Peyer's patch (tissue), 4 donors: ENCODE results near the gene SLPI. TPM values are rescaled to one million over a fixed set of nuclear protein-coding genes. Genes with fewer than 3 reads are reported as not detected.

Experiments used
- DNase-seq, 3 donors: peaks; one replicate each; pipeline ENCODE4 v3.0.0-alpha.2; 2017 to 2019
- H3K27ac ChIP-seq, 4 donors: fragments of 200-600 bp; sonication (generic); one replicate each; pipeline ENCODE4 v1.5.1; 2016 to 2019
- H3K27me3 ChIP-seq, 2 donors: fragments of 200-600 bp; sonication (generic); one replicate each; pipeline ENCODE4 v1.5.1; 2019
- H3K36me3 ChIP-seq, 3 donors: fragments of 200-600 bp; sonication (generic); one replicate each; pipeline ENCODE4 v1.5.1; 2016 to 2019
- H3K4me1 ChIP-seq, 4 donors: fragments of 200-600 bp; sonication (generic); one replicate each; pipeline ENCODE4 v1.5.1; 2016 to 2019
- H3K4me3 ChIP-seq, 4 donors: fragments of 200-600 bp; sonication (generic); 1 replicate in 3 of 4; 2 replicates in 1 of 4; pipeline ENCODE4 v1.5.1; 2016 to 2019; ENCODE audit warnings: mild to moderate bottlenecking in 1 of 4
- H3K9me3 ChIP-seq, 4 donors: fragments of 200-600 bp; sonication (generic); one replicate each; pipeline ENCODE4 v1.5.1; 2016 to 2019; ENCODE audit warnings: mild to moderate bottlenecking in 1 of 4
- CTCF ChIP-seq, 6 experiments: fragments of 450-650 bp in 4 of 6; fragments of 200-600 bp in 2 of 6; sonication (generic) in 1 of 6; IDR thresholded peaks; one replicate each; pipeline ENCODE4 v1.5.1; 2017 to 2019; ENCODE audit warnings: antibody characterized with exemption in 6 of 6, mild to moderate bottlenecking in 3 of 6, moderate library complexity in 1 of 6
- POLR2A ChIP-seq, 2 donors: fragments of 450-650 bp; IDR thresholded peaks; one replicate each; pipeline ENCODE4 v1.5.1; 2017; ENCODE audit warnings: antibody characterized with exemption in 2 of 2, mild to moderate bottlenecking in 2 of 2, moderate library complexity in 2 of 2
- total RNA-seq, 4 donors: library from RNA; depleted of rRNA; stranded (reverse); fragments of >200 nt; gene quantifications; one replicate each; pipeline ENCODE4 v1.1.0, GENCODE V29; 2016

SLPI gene
- total RNA-seq, 4 donors from 2014 or later: 8.3 to 28.0 (median 17.8) TPM

GRCh38 chr20:45218124-45218523, 36.2 kb downstream of the SLPI start:
- H3K27ac ChIP-seq: no peak overlapping the region
- H3K4me1 ChIP-seq: no peaks in the 10 kb centered on the region
- H3K4me3 ChIP-seq: no peak overlapping the region
- H3K27me3 ChIP-seq: no peaks in the 10 kb centered on the region
- H3K36me3 ChIP-seq: no peaks in the 10 kb centered on the region
- no peak for DNase-seq
- H3K9me3 ChIP-seq: no peaks in the 10 kb centered on the region
- TF ChIP-seq CTCF (IDR thresholded peaks at IDR 0.05) (no peak), POLR2A (IDR thresholded peaks at IDR 0.05) (no peak)

GRCh38 chr20:45212836-45213235, 41.5 kb downstream of the SLPI start:
- no peaks in the 10 kb centered on the region for H3K27me3 ChIP-seq
- no peak overlapping the region for H3K4me3 ChIP-seq
- H3K9me3 ChIP-seq: no peaks in the 10 kb centered on the region
- H3K27ac ChIP-seq: no peak overlapping the region
- TF ChIP-seq POLR2A (IDR thresholded peaks at IDR 0.05) (no peak), CTCF (IDR thresholded peaks at IDR 0.05) (no peak)
- H3K4me1 ChIP-seq: no peaks in the 10 kb centered on the region
- H3K36me3 ChIP-seq: no peaks in the 10 kb centered on the region
- DNase-seq: no peak

GRCh38 chr20:45211569-45212474, 42.5 kb downstream of the SLPI start:
- H3K36me3 ChIP-seq: no peaks in the 10 kb centered on the region

GRCh38 chr20:45209924-45210323, 44.4 kb downstream of the SLPI start:
- H3K4me1 ChIP-seq: no peaks in the 10 kb centered on the region
- no peak for DNase-seq
- no peaks in the 10 kb centered on the region for H3K9me3 ChIP-seq
- H3K27ac ChIP-seq: no peak overlapping the region
- TF ChIP-seq POLR2A (IDR thresholded peaks at IDR 0.05): no peak
- TF ChIP-seq CTCF (IDR thresholded peaks at IDR 0.05): no peak
- no peak overlapping the region for H3K4me3 ChIP-seq
- no peaks in the 10 kb centered on the region for H3K36me3 ChIP-seq
- no peaks in the 10 kb centered on the region for H3K27me3 ChIP-seq

More at GRCh38 chr20:45211569-45212474, 42.5 kb downstream of the SLPI start:
- H3K4me3 ChIP-seq: no peak overlapping the region
- no peak for DNase-seq
- H3K9me3 ChIP-seq: no peaks in the 10 kb centered on the region
- H3K27me3 ChIP-seq: no peaks in the 10 kb centered on the region
- H3K4me1 ChIP-seq: no peaks in the 10 kb centered on the region
- H3K27ac ChIP-seq: no peak overlapping the region
- no peak for TF ChIP-seq POLR2A (IDR thresholded peaks at IDR 0.05)
- no peak for TF ChIP-seq CTCF (IDR thresholded peaks at IDR 0.05)

GRCh38 chr20:45206725-45207124, 47.6 kb downstream of the SLPI start, which contains the start of gene SEMG1:
Gene SEMG1, plus strand, starts transcription at chr20:45207033. Its CDS starts 21 bp downstream, at chr20:45207054.
- Histone ChIP-seq H3K4me3 (no peak within 1 kb of the TSS), H3K27ac (no peak within 1 kb of the TSS), H3K27me3 (no peaks in the 10 kb centered on the region), H3K9me3 (peaks cover 0 to 4% (median 0%) of the 10 kb centered on the region in 4 donors), H3K4me1 (no peaks in the 10 kb centered on the region), H3K36me3 (no peaks in the 10 kb centered on the region)
- DNase-seq: no peak
- TF ChIP-seq POLR2A (IDR thresholded peaks at IDR 0.05) (no peak), CTCF (IDR thresholded peaks at IDR 0.05) (no peak)

Other genes starting within 250 kb of the SLPI start
- under 1 TPM in 1 of 4 donors, not detected in 3; 0.27 TPM for gene KCNS1, start 153.4 kb downstream of the SLPI start, total RNA-seq
- gene WFDC5, start 139.4 kb downstream of the SLPI start, total RNA-seq: not detected
- gene WFDC12, start 130.1 kb downstream of the SLPI start, total RNA-seq: not detected
- gene PI3, start 79.7 kb downstream of the SLPI start, total RNA-seq: 10 to 100 TPM in 2 of 4 donors, 1 to 10 TPM in 1, not detected in 1; 3.4 to 70.2 (median 58.7) TPM
- not detected for gene SEMG1, start 47.5 kb downstream of the SLPI start, total RNA-seq
- not detected for gene SEMG2, start 33.2 kb downstream of the SLPI start, total RNA-seq
- not detected for gene RBPJL, start 52.3 kb upstream of the SLPI start, total RNA-seq
- not detected for gene MATN4, start 53.7 kb upstream of the SLPI start, total RNA-seq
- gene SDC4, start 93.9 kb upstream of the SLPI start, total RNA-seq: 10 to 100 TPM; 21.5 to 49.7 (median 32.5) TPM
- 10 to 100 TPM; 23.1 to 62.2 (median 46.9) TPM for gene SYS1, start 108.6 kb upstream of the SLPI start, total RNA-seq
- not detected for gene TP53TG5, start 123.8 kb upstream of the SLPI start, total RNA-seq
- gene DBNDD2, start 153.7 kb upstream of the SLPI start, total RNA-seq: 10 to 100 TPM; 62.7 to 75.2 (median 68.0) TPM
- gene PIGT, start 161.6 kb upstream of the SLPI start, total RNA-seq: 100 to 1,000 TPM in 3 of 4 donors, 10 to 100 TPM in 1; 87.5 to 147 (median 113) TPM
- gene WFDC2, start 215.2 kb upstream of the SLPI start, total RNA-seq: 10 to 100 TPM in 1 of 4 donors, 1 to 10 TPM in 2, not detected in 1; 2.1 to 12.4 (median 7.9) TPM